Measurements from ENCODE around the gene CARS2. TPM values are rescaled to one million over a fixed set of nuclear protein-coding genes. Genes with fewer than 3 reads are reported as not detected.

CARS2 gene
- total RNA-seq, 1 donor = 161 TPM

- no peak overlapping the region for H3K27ac ChIP-seq (ENCODE audit: low read depth, low read length)
- H3K9me3 ChIP-seq (ENCODE audit: low read depth, low read length) = no peaks in the 10 kb centered on the region
- H3K36me3 ChIP-seq (ENCODE audit: insufficient read depth, low read length) = peaks cover 67% of the 10 kb centered on the region
- peaks cover 18% of the 10 kb centered on the region for H4K20me1 ChIP-seq (ENCODE audit: insufficient read depth, low read length)
- H3K4me2 ChIP-seq (ENCODE audit: insufficient read depth, low read length) = no peak overlapping the region
- no peaks in the 10 kb centered on the region for H3K27me3 ChIP-seq (ENCODE audit: insufficient read depth, low read length)
- no peak overlapping the region for H3K4me3 ChIP-seq (ENCODE audit: insufficient read depth, low read length)
- peaks cover 7% of the 10 kb centered on the region for H3K4me1 ChIP-seq (ENCODE audit: insufficient read depth, low read length)
- no peak overlapping the region for H2AFZ ChIP-seq (ENCODE audit: low read length)
- no peak for DNase-seq (ENCODE audit: insufficient read length, low spot score, missing footprints)
- TF ChIP-seq CTCF (IDR thresholded peaks at IDR 0.05; ENCODE audit: extremely low read depth, low read depth, low read length) = no peak
- H3K79me2 ChIP-seq (ENCODE audit: insufficient read depth, low read length) = peaks cover 22% of the 10 kb centered on the region
These were observed 66.8 kb downstream of the CARS2 start for GRCh38 chr13:110638814-110639806.

- H3K36me3 ChIP-seq (ENCODE audit: insufficient read depth, low read length) = peaks cover 65% of the 10 kb centered on the region
- H3K27ac ChIP-seq (ENCODE audit: low read depth, low read length) = no peak overlapping the region
- no peaks in the 10 kb centered on the region for H3K9me3 ChIP-seq (ENCODE audit: low read depth, low read length)
- H3K4me3 ChIP-seq (ENCODE audit: insufficient read depth, low read length) = no peak overlapping the region
- DNase-seq (ENCODE audit: insufficient read length, low spot score, missing footprints) = no peak
- peaks cover 24% of the 10 kb centered on the region for H3K79me2 ChIP-seq (ENCODE audit: insufficient read depth, low read length)
- TF ChIP-seq CTCF (IDR thresholded peaks at IDR 0.05; ENCODE audit: extremely low read depth, low read depth, low read length) = no peak
- no peaks in the 10 kb centered on the region for H3K27me3 ChIP-seq (ENCODE audit: insufficient read depth, low read length)
- H3K4me1 ChIP-seq (ENCODE audit: insufficient read depth, low read length) = peaks cover 10% of the 10 kb centered on the region
- peaks cover 21% of the 10 kb centered on the region for H4K20me1 ChIP-seq (ENCODE audit: insufficient read depth, low read length)
- no peak overlapping the region for H3K4me2 ChIP-seq (ENCODE audit: insufficient read depth, low read length)
- H2AFZ ChIP-seq (ENCODE audit: low read length) = no peak overlapping the region
These were observed 67.7 kb downstream of the CARS2 start for GRCh38 chr13:110638257-110638656.

- H3K4me1 ChIP-seq (ENCODE audit: insufficient read depth, low read length) = peaks cover 10% of the 10 kb centered on the region
These were observed 68.2 kb downstream of the CARS2 start for GRCh38 chr13:110637747-110638146.

More at GRCh38 chr13:110637747-110638146, 68.2 kb downstream of the CARS2 start:
- Histone ChIP-seq H3K36me3 (ENCODE audit: insufficient read depth, low read length) (peaks cover 65% of the 10 kb centered on the region), H3K4me2 (ENCODE audit: insufficient read depth, low read length) (no peak overlapping the region), H3K79me2 (ENCODE audit: insufficient read depth, low read length) (peaks cover 24% of the 10 kb centered on the region), H3K9me3 (ENCODE audit: low read depth, low read length) (no peaks in the 10 kb centered on the region), H3K27me3 (ENCODE audit: insufficient read depth, low read length) (no peaks in the 10 kb centered on the region), H3K27ac (ENCODE audit: low read depth, low read length) (no peak overlapping the region), H2AFZ (ENCODE audit: low read length) (no peak overlapping the region), H4K20me1 (ENCODE audit: insufficient read depth, low read length) (peaks cover 21% of the 10 kb centered on the region), H3K4me3 (ENCODE audit: insufficient read depth, low read length) (no peak overlapping the region)
- TF ChIP-seq CTCF (IDR thresholded peaks at IDR 0.05; ENCODE audit: extremely low read depth, low read depth, low read length) = no peak
- no peak for DNase-seq (ENCODE audit: insufficient read length, low spot score, missing footprints)

All from osteoblast (primary cell).